SK-N-SH treated with all-trans-retinoic acid at 6 μM for 48 hours (cell line): ENCODE data around the gene COX6B1.

ENCODE experiments used
- CSRNP3 ChIP-seq: fragments of 250-450 bp; sonication (Bioruptor Pico); IDR thresholded peaks from 2 replicates; pipeline ENCODE4 v1.5.1; 2021; ENCODE audit warnings: mild to moderate bottlenecking, moderate library complexity
- RARB ChIP-seq: fragments of 250-450 bp; sonication (Bioruptor Pico); IDR thresholded peaks from 2 replicates; pipeline ENCODE4 v1.8.0; 2021; ENCODE audit warnings: mild to moderate bottlenecking, moderate library complexity

- TF ChIP-seq RARB (CRISPR knock-in tag) = no peak
- no peak for TF ChIP-seq CSRNP3 (CRISPR knock-in tag)
Observed at GRCh38 chr19:35628565-35629331, 19.4 kb upstream of the COX6B1 start, which contains the start of gene RBM42.
